ENCODE data around the gene GMIP. TPM values are rescaled to one million over a fixed set of nuclear protein-coding genes. Genes with fewer than 3 reads are reported as not detected.

GMIP gene
- total and polyA plus RNA-seq, 2 of the 13 experiments (the other 11 are each of a cell fraction or from before 2014, with no cell fraction given), result 1.5 to 1.8 TPM

DNA sequence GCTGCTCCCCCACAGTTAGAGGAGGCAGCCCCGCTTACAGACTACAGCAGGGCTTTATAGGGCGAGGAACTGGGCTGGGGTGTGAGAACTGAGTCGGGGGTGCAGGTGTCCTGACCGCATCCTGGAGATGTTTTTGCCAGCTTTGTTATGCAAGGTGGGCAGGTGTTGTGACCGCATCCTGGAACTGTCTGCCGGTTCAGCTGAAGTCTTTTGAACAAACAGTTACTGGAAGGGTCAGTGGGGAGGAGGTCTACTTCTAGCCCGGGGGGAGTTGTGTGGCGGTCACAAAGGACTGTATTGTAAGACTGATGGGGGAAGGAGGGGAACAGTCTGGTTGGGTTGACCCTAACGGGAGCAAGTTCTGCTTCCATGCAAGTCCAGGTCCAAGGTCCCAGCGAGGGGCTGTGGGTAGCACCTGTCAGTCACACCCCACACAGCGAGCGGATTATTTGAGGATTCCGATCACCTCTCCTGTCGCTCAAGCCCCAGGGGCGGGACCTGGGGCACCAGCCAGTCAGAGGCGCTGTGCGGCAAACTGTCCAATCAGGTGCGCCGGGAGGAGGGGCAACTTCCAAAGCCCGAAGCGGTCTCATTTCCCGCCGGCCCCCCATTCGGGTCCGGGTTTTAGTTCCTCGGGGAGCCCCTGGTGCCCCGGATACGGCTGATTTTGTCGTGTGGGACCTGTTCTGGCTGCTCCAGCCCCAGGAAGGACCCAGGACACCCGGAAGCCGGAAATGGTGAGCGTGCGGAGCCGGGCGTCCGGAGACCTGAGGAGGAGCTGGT is 25.0 kb upstream of the GMIP start, which contains the start of gene ZNF101 (continued):
- TF ChIP-seq, protein P1, sequence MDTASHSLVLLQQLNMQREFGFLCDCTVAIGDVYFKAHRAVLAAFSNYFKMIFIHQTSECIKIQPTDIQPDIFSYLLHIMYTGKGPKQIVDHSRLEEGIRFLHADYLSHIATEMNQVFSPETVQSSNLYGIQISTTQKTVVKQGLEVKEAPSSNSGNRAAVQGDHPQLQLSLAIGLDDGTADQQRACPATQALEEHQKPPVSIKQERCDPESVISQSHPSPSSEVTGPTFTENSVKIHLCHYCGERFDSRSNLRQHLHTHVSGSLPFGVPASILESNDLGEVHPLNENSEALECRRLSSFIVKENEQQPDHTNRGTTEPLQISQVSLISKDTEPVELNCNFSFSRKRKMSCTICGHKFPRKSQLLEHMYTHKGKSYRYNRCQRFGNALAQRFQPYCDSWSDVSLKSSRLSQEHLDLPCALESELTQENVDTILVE (CRISPR knock-in tag; IDR thresholded peaks at IDR 0.05), result 0 out of 2 replicates have a peak, but pooled peaks have one; percentile 52
- TF ChIP-seq TCF12 (IDR thresholded peaks at IDR 0.05) (no peak), TCF12 (CRISPR knock-in tag; IDR thresholded peaks at IDR 0.05) (peak; percentile 65; the same call in 1 of the 2 replicates), THYN1 (CRISPR knock-in tag; IDR thresholded peaks at IDR 0.05; ENCODE audit: borderline replicate concordance, low read depth) (no peak), ZC3H13 (CRISPR knock-in tag; IDR thresholded peaks at IDR 0.05) (peak; percentile 8; the same call in 1 of the 2 replicates), ZNF136 (CRISPR knock-in tag; IDR thresholded peaks at IDR 0.05; ENCODE audit: low read depth) (no peak; the same call in 1 of the 2 replicates), RXRB (CRISPR knock-in tag; IDR thresholded peaks at IDR 0.05; ENCODE audit: borderline replicate concordance) (peak; percentile 91), ZNF207 (IDR thresholded peaks at IDR 0.05; ENCODE audit: borderline replicate concordance) (no peak), ZNF703 (CRISPR knock-in tag; IDR thresholded peaks at IDR 0.05; ENCODE audit: borderline replicate concordance) (peak; percentile 86; the same call in 1 of the 2 replicates), ETV5 (CRISPR knock-in tag; IDR thresholded peaks at IDR 0.05; ENCODE audit: borderline replicate concordance) (peak; percentile 74), SP1 (IDR thresholded peaks at IDR 0.05) (no peak), SP1 (CRISPR knock-in tag; IDR thresholded peaks at IDR 0.05) (0 out of 2 replicates have a peak, but pooled peaks have one; percentile 55), ZSCAN20 (CRISPR knock-in tag; IDR thresholded peaks at IDR 0.05; ENCODE audit: borderline replicate concordance) (peak; percentile 24; the same call in 1 of the 2 replicates), ZNF460 (CRISPR knock-in tag; IDR thresholded peaks at IDR 0.05; ENCODE audit: borderline replicate concordance) (no peak), TBX3 (IDR thresholded peaks at IDR 0.05; ENCODE audit: borderline replicate concordance) (peak; percentile 59; the same call in 1 of the 2 replicates), ATRX (CRISPR knock-in tag; IDR thresholded peaks at IDR 0.05; ENCODE audit: borderline replicate concordance) (no peak), NR2C2 (CRISPR knock-in tag; IDR thresholded peaks at IDR 0.05; ENCODE audit: borderline replicate concordance) (peak; percentile 90), ZZZ3 (CRISPR knock-in tag; IDR thresholded peaks at IDR 0.05; ENCODE audit: borderline replicate concordance) (peak; percentile 51; the same call in 1 of the 2 replicates), HNF4G (IDR thresholded peaks at IDR 0.05; ENCODE audit: borderline replicate concordance, low read depth, low read length) (peak; percentile 81), HNF4G (CRISPR knock-in tag; IDR thresholded peaks at IDR 0.05; ENCODE audit: borderline replicate concordance, low read depth) (0 out of 2 replicates have a peak, but pooled peaks have one; percentile 52), ELF3 (CRISPR knock-in tag; IDR thresholded peaks at IDR 0.05) (peak; percentile 10; the same call in 1 of the 2 replicates), ZNF644 (CRISPR knock-in tag; IDR thresholded peaks at IDR 0.05; ENCODE audit: low read depth) (no peak), FOXP1 (IDR thresholded peaks at IDR 0.05) (no peak), FOXP1 (CRISPR knock-in tag; IDR thresholded peaks at IDR 0.05) (peak; percentile 50; the same call in 1 of the 2 replicates), HDAC2 (CRISPR knock-in tag; IDR thresholded peaks at IDR 0.05) (0 out of 2 replicates have a peak, but pooled peaks have one; percentile 21), NFKB2 (CRISPR knock-in tag; IDR thresholded peaks at IDR 0.05; ENCODE audit: borderline replicate concordance) (peak; percentile 37; the same call in 1 of the 2 replicates), ZNF329 (CRISPR knock-in tag; IDR thresholded peaks at IDR 0.05; ENCODE audit: low read depth) (peak; percentile 54; the same call in 1 of the 2 replicates), ONECUT2 (CRISPR knock-in tag; IDR thresholded peaks at IDR 0.05) (0 out of 2 replicates have a peak, but pooled peaks have one; percentile 24)
- TF ChIP-seq, protein P2, sequence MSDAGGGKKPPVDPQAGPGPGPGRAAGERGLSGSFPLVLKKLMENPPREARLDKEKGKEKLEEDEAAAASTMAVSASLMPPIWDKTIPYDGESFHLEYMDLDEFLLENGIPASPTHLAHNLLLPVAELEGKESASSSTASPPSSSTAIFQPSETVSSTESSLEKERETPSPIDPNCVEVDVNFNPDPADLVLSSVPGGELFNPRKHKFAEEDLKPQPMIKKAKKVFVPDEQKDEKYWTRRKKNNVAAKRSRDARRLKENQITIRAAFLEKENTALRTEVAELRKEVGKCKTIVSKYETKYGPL (CRISPR knock-in tag; IDR thresholded peaks at IDR 0.05), result peak; percentile 57; the same call in 1 of the 2 replicates

Data from HepG2 (cell line).